Measurements from ENCODE around the gene PLEKHG3.

The PLEKHG3 gene

DNA sequence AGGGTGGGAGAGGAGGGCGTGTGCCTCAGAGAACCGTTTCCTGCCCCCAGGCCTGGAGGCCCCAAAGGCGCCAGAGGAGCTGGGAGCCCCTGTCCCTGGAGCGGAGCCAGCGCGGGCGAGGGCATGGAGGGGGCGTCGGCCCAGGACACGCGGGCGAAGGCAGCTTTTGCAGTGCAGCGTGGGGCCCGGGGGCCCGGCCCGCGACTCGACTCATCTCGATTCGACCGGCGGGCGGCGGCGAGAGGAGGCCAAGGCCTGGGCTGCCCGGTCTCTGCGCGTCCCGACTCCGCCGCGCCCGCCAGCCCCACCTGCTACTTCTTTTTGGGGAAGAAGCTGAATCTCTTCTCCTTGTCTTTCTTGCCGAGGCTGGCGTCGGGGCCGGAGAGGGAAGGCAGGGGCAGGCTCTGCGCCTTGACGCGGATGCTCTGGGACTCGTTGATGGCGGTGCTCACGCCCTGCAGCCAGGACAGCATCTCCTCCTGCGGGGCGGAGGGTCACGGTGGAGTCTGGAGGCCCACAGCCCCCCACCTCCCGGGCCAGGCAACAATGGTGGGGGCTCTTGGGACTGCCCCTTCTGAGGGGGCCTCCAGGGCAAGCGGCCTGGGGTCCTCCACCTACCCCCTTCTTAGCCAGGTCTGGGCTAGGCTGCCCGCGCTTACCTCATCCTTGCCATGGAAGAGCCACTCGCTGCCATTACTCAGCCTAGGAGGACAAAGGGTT, 44.9 kb downstream of the PLEKHG3 start:
- DNase-seq, result no peak

DNA sequence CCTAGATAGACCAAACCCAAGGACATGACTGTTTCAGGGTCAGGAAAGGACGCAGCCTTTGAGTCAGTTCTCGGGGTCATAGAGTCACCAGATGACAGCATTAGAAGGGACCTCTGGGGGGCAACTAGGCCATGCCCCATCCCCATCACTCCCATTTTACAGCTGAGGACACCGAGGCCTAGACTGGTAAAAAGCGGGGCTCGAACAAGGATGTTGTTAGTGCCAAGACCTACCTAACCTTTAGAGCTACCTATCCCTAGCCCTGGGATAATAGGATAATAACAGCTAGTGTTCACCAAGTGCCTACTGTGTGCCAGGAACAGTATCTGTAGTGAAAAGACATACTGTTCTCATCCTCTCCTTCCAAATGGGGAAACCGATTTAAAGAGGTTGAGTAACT, 48.7 kb downstream of the PLEKHG3 start:
- DNase-seq, result no peak

DNA sequence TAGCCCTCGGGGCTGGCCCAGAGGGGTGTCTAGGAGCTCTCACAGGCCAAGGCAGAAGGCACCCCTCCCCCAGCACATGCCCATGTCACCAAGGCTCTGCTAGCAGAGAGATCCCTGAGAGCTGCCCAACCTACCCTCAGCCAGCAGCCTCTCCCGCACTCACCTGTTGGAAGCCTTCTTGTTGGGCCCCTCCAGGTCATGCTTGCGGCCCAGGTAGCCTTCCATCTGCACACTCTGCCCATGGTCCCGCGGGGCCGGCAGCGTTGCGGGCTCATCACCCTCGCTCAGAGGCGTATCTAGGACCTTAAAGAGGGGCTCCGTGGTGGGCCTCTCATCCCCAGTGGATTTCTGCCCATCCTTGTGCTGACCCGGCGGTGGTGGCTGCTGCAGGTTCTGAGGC, 49.1 kb downstream of the PLEKHG3 start:
- DNase-seq, result no peak

DNA sequence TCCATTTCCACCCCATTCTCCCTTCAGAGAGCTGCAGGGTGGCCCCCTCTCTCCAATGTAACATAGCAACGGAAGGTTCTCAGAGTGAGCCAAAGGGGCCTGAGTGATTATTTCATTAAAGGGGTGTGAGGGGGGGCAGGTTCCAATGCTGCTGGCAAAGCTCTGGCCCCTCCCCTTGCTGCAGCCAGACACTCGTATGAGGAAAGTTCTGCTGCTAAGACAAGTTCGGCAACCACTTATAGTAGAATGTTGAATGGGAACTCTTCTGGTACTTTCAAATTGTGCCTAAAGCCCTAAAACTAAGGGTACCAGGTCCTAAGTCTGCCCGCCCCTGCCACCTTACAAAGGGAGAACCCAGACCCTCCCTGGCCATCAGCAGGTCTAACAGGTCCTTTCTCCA, 49.8 kb downstream of the PLEKHG3 start:
- DNase-seq, result no peak

DNA sequence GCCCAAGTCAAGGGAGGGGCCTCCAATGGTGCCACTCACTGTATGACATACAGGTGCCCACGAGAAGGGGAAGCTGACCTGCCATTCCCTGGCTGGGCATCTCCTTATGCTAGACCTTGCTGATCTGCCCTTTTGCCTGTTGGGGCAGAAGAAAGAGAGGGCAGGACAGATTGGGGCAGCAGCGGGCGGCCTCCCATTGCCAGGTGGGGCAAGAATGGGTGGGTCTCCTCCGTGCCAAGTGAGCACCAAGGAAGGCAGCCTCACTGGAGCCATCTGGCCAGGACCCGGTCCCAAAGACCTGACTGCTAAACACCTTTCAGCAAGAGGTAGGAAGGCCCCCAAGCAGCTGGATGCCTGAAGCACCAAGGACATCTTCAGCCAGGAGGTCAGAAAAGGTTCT, 50.5 kb downstream of the PLEKHG3 start:
- no peak for DNase-seq

DNA sequence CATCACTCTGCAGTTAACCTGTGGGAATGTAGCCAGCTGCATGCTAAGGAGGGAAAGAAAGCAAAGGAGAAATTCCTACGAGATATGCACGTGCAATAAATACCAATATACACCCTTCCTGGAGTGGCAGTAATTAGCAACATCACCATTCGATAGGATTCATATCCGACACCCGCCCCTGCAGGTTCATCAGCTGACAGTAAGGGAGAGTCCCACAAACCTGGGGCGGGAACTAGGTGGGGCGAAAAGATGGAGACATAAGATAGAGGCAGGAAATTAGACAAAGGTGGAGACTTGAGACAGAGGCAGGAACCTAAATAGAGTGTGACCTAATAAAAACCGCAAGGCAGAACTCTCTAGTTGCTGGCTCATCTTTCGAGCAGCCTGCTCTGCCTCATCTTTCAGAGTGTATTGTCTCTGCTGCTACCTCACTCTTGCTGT, 51.6 kb downstream of the PLEKHG3 start:
- DNase-seq, result no peak

DNA sequence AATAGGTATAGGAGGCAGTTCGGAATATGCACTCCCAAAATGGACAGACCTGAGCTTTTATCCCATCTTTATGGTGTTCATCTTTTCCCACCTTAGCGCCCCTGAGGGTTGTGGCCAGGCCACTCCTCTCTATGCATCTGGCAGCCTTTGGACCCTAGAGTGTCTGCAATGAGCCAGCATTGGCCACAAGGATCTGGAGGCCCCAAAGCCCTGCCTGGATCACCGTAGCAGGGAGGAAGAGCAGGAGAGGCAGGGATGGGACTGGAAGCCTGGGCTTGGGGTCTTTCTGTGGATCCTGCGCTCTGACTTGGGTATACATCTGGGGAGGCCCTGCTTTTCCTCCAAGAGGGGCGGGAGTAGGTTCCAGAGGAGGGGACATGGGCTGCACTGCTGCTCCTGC, 52.5 kb downstream of the PLEKHG3 start:
- no peak for DNase-seq

DNA sequence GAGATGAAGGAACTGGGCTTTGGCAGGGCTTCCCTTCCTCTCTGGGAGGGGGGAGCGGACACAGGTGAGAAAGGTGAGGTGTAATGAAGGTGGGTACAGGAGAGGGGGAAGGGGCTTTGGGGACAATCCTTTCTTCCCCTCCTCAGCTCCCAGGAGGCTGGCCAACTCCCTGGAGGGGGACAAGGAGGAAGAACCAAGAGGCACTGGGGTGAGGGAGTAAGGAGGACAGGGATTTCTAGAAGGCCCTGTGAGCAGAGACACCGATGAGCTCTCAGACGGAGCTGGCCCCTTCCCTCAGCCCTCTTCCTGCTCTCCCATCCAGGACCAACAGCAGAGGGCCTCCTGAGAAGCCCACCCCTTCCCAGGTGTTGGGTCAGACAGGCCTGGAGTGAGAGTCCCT, 53.4 kb downstream of the PLEKHG3 start:
- DNase-seq, result no peak

DNA sequence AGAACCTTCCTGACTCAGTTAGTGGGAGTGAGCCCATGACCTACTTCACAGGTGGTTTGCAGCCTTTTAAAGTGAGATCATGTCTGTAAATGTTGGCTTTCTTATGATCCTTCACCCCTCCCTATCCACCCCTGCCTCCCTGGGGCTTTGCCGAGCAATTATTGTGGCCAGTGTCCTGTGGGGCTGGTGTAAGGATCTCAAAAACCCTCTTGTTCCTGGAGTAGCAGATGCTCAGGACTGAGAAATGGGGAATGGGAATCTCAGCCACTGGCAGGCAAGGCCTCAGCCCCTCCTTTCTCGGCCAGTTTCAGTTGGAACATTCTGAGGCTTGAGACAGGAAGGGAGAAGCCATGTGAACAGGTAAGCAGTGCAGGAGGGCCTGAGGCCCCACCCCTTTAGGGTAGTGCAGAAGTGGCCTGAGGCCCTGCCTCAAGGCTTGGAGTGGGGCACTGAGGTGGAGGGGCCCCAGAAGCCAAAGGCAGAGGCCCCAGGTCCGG, 53.8 kb downstream of the PLEKHG3 start:
- peak; percentile 96 for DNase-seq

DNA sequence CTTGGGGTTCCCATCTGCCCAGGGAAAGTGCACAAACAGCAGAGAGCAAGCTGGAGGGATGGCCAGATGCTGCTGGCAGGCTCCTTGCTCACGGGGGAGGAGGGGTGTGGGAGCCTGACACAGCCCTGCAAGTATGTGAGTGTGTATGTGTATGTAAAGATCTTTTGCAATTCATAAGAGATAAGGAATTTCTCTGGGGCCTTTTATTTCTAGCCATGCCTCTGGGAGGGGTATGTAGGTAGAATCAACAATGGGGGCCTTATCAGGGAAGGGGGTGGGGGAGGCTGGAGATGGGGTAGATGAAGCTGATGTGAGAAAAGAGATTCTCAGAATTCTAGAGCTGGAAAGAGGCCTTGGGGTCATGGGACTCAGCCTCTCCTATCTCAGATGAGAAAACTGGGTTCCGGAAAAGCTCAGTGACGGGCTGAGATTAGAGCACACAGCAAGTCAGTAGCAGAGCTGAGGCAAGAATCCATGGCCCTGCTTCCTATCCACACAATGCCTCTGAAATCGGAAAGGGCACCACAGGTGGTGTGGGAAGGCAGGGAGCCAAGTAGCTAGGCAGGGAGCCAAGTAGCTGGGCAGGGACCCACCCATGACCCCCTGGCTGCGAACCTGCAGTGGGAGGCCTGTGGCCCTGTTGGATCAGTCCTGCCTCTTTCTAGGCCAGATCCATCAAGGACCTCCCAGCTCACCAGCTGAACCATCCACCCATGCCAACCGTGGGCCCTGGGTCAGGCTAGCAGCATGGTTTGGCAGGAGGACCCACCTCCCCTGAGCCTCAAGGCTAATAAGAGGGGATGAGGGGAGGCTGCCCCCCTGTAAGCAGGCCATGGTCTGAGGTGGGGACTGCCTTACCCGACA, 54.7 kb downstream of the PLEKHG3 start:
- peak; percentile 90 for DNase-seq

DNA sequence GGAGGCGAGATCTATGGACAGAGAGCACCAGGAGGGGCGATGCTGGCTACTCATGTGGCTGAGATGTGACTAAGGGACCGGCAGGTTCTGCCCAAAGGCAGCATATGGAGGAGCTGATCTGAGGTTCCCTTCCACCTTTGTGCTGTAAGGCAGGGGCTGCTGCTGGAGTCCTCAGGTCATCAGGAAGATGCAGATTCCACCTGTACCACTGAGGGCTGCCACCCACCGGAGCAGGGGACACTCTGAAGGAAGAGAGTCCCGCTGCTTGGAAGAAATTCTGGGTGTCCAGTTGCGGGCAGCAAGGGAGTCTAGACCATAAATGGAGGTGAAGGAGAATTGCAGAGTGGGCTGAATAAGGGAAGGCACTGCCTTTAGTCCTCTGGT, 55.3 kb downstream of the PLEKHG3 start:
- no peak for DNase-seq

DNA sequence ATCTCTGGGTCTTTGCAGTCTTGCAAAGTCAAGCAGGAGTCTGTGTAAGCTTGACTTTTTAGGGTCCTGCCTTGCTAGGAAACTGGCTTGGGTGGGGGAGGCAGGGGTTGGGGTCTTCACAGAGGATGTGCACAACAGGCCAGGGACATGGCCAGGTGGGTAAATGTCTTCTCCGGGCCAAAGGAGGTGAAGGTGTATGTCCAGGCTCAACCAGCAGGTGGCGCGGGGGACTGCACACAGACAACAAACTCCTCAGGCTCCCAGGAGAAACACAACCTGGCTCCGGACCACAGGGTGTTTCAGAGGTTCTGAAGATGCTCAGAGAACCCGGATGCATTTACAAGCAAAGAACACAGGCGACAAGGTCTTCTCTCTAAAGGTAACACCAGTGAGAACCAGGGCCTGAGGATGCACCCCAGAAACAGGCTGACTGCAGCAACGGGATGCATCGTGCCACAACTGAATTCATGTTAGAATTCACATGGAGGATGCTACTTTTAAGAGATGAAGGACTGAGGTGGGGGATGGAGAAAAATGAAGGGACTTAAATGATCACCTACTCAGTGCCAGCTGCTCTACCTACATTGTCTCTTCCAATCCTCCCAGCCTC, 56.0 kb downstream of the PLEKHG3 start:
- peak; percentile 84 for DNase-seq

DNA sequence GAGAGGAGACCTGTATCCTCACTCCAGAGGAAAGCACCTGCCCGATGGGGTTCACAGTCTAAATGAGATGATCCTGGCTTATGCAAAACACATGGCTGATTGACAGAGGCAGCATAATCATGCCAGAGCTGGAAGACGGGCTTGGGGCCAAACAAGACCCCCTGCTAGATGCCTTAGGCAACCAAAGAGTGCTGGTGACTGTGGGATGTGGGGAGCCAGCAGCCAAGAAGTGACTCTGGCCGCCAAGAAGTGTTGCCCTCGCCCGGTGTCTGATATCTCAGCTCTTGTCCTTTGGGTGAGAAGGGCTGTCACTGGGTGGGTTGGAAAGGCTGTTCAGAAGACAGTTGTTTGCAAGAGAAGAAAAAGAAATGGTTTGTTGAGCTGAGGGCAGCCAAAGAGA, 56.7 kb downstream of the PLEKHG3 start:
- no peak for DNase-seq

DNA sequence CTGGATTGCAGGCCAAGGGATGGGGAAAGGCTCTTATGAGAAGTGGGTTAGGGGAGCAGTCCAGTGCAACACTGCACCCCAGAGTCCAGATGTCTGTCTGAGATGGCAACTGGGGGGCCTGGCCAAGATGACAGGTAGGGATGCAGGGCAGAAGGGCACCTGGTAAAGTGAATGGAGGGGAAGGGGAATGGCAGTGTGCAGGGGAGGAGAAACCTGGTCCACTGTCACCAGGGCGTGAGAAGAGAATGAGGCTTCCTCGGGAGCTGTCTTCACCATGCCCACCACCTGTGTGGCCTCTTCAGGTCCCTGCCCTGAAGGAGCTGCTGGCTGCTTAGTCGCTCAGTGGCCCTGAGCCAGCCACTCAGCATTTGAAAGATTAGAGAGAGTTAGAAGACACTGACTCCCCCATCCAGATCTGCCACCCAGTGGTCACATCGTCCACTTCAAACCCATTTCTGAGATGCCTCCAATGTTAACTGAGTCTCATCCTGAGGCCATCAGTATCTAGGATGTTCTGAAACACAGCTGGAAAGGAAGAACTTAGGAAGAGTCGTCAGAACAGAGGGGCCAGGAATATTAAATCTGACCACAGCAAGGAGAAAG, 57.3 kb downstream of the PLEKHG3 start:
- no peak for DNase-seq

DNA sequence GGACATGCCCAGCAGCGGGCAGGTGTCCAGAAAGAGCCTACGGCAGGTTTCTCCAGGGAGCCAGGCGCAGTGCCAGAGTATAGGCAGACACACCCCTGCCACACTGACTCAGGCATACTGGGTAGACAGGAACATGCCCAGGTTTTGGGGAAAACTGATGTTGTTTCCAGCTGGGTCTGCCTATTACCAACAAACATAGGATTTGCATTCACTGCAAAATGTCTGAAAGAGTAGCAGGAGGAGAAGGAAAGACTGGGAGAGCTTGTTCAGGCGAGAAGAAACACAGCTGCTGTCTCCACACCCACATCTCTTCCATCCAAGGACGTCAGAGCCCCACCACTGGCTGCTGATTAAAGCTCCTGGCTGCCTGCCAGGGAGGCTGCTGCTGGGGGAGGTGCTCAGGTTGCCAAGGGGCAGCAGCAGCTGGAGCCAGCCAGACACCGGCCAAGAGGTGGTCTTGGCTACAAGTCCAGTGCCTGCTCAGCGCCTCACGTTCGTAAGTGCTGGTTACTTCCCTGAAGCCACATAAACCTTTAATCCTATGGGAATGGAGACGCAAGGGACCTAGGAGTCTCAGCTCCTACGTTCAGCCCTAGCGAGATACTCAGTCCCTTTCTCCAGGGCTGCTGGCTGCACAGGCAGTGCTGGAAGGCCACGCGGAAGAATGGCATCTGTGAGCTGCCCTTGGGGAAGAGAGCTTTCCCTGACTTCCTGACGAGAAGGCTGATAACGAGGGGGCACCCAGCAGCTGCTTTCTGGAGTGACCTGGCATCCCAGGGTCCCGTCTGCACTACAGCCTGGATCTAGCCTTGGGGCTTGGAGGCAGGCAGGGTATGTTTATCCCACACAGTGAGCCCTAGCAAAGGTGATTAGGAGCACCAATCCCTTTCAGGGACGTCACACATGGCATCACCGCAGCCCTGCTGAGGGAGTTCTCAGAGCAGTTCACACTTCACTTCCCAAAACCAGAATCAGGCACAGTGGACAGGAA, 58.1 kb downstream of the PLEKHG3 start:
- peak; percentile 83 for DNase-seq

DNA sequence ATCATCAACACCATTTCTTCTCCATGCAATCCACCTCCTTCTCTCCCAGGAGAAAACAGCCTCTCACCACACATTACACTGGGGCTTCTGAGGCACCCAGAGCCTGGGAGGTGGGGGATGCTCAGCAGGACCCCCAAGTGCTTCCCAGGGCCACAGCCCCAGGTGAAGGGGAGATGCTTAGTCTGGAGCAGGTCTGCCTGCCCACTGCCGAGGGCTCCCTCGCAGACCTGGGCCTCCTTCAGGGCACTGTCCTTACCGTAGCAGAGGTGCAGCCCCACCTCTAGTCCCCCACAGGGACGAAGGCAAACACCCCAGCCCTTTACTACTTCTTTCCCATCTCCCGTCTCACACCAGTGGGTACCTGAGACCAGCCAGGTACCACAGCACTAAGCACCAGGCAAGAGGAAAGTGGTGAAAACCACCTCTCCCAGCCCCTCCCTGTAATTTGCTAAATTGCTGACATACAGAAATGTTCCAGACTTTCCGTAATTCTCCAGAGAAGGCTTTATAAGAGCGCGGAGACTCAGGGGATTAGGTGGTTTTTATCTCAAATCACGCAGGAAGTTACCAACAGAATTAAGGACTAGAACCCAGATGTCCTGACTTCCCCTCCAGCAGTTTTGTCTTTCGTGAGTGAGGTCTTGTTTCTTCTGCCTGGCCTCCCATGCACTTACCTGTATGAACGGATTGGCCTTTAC, 59.0 kb downstream of the PLEKHG3 start:
- no peak for DNase-seq

DNA sequence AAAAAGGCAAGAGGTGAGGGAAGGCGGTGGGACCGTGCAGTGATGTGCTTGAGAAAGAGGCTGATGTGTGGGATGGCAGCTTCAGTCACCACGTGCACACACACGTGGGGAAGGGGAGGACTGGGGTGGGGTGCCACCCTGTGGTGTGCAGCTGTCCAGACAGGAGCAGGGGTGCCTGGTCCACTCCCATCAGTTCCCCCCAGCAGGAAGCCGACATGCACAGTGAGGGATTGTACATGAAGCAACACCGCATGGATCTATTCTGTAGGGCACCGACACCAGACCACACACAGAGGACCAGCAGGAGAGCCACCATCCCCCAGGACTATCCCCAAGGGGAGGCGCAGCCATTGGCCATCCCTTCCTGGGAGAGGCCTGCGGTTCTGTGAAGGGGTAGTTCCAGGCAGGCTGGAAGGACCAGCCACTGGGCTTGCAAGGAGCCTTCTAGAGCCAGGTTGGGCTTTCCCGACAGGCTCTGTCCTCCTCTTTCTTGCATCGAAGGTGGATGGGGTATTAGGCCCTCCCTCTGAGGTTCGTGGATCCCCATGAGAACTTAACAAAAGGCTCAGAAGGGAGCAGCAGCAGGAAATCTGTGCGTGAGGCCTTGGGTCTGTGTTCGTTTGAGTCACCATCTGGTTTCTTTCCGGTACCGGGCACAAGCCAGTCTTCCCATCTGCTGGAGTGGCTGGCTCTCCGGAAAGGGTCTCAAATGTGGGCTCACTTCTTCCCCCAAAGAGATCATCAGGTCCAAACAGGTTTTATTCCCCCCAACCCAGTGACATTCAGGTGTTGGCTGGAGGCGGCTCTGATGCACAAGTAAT, 59.8 kb downstream of the PLEKHG3 start:
- DNase-seq, result no peak

DNA sequence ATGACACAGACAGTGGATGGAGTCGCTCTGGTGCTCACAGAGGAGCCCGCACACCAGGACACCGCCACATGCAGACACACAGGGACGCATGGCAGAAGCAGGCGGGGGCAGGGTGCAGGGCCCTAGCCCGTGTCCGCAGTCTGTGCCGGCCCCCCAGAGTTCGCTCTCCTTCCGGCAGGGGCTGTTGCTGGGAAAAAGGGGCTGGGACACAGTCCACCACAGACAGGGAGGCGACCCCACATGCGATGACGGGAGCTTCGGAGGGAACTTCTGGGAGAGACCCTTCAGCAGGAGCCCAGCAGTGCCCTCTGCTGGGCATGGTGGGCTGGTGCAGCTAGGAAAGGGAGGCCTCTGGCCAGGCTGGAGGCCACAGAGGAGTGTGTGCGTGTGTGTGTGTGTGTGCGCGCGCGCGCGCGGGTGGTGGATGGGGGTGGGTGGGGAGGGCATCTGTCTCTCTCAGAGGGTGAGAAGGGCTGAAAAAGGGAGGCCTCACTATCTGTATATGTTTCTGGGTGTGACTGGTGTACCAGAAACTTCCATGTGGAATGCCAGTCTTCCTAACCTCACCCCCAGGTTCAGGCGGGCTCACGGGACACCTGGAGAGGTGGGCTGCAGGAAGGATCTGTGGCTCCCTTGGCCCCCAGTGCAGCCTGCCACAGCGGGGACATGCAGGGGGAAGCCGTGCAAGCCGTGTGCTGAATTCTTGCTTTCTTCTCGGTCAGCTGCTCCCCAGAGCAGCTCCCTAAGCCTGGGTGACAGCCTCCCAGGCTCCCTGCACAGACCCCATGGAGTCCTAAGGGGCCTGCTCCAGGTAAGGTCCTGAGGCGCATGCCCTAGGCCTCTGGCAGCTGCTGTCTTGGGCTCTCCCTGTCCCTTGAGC, 60.7 kb downstream of the PLEKHG3 start:
- peak; percentile 93 for DNase-seq

DNA sequence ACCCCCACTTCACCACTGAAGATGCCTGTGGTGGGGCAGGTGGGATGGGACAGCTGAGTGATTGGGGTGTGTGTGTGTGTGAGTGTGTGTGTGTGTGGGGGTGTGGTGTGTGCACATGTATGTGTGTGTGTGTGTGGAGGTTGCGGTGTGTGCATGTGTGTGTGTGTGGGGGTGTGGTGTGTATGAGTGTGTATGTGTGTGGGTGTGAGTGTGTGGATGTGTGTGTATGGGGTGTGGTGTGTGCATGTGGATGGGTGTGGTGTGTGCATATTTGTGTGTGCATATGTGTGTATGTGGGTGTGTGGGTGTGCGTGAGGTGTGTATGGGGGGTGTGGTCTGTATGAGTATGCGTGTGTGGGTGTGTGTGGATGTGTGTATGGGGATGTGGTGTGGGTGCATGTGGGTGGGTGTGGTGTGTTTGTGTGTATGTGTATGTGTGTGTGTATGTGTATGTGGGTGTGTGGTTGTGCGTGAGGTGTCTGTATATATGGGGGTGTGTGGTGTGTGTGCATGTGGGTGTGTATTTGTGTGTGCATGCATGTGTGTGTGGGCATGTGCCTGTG, 61.6 kb downstream of the PLEKHG3 start:
- no peak for DNase-seq
